Measurements from ENCODE around the gene PPIL6. TPM values are rescaled to one million over a fixed set of nuclear protein-coding genes. Genes with fewer than 3 reads are reported as not detected.

Gene PPIL6
- total RNA-seq, 3 donors from 2014 or later, result 0.67 to 5.5 (median 2.9) TPM

- Histone ChIP-seq H3K4me1 (ENCODE audit: low read depth) (peaks cover 46% of the 10 kb centered on the region), H3K4me3 (no peak overlapping the region), H3K36me3 (ENCODE audit: low read depth) (peaks cover 6% of the 10 kb centered on the region), H3K9me3 (no peaks in the 10 kb centered on the region)
- intact Hi-C loops (cut with DNase I, micrococcal nuclease), result no loop called here
- ATAC-seq (no peak), DNase-seq (no peak)
- no peak for TF ChIP-seq CTCF (IDR thresholded peaks at IDR 0.05)
Measured at GRCh38 chr6:109477725-109478124, 37.3 kb upstream of the PPIL6 start.

DNA sequence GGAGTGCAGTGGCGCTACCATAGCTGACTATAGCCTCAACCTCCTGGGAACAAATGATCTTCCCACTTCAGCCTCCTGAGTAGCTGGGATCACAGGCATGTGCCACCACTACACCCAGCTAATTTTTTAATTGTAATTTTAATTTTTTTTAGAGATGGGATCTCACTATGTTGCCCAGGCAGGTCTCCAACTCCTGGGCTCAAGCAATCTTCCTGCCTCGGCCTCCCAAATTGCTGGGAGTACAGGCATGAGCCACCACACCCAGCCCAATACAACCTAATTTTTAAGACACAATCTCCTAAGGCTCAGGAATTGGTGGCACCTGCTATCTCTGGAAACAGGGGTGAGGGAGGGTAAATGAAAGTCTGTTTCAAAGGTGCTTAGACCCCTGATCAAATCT, 36.8 kb upstream of the PPIL6 start:
- no peak overlapping the region for H3K4me3 ChIP-seq
- intact Hi-C loops (cut with DNase I, micrococcal nuclease), result no loop called here
- H3K36me3 ChIP-seq (ENCODE audit: low read depth), result peaks cover 6% of the 10 kb centered on the region
- no peak for TF ChIP-seq CTCF (IDR thresholded peaks at IDR 0.05)
- H3K4me1 ChIP-seq (ENCODE audit: low read depth), result peaks cover 45% of the 10 kb centered on the region
- H3K9me3 ChIP-seq, result no peaks in the 10 kb centered on the region
- no peak for ATAC-seq
- DNase-seq, result no peak

DNA sequence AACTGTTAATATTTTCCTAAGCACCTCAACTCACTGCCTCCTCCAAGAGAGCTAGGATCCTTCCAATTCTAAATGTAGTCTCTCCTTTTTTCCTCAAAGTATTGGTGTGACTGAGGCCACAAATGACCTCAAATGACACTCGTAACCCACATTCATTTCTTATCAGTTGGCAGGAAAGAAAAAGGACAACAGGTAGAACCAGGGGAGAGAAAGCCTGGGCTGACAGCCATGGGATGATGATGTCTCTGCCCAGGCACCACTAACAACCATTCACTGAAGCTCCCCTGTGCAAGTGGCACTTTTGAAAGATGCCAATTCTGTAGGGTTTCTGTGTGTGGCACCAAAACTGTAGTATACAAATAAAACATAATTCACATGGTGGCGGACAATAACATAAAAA, 35.2 kb upstream of the PPIL6 start:
- intact Hi-C loops (cut with DNase I, micrococcal nuclease), result no loop called here
- ATAC-seq, result no peak

GRCh38 chr6:109474995-109475394, 34.6 kb upstream of the PPIL6 start:
- Histone ChIP-seq H3K4me1 (ENCODE audit: low read depth) (peaks cover 25% of the 10 kb centered on the region), H3K9me3 (no peaks in the 10 kb centered on the region), H3K4me3 (no peak overlapping the region), H3K36me3 (ENCODE audit: low read depth) (peaks cover 6% of the 10 kb centered on the region)
- ATAC-seq (no peak), DNase-seq (no peak)
- intact Hi-C loops (cut with DNase I, micrococcal nuclease), result no loop called here
- no peak for TF ChIP-seq CTCF (IDR thresholded peaks at IDR 0.05)

More for the DNA sequence above, 35.2 kb upstream of the PPIL6 start:
- Histone ChIP-seq H3K9me3 (no peaks in the 10 kb centered on the region), H3K4me3 (no peak overlapping the region), H3K36me3 (ENCODE audit: low read depth) (peaks cover 6% of the 10 kb centered on the region), H3K4me1 (ENCODE audit: low read depth) (peaks cover 31% of the 10 kb centered on the region)
- no peak for DNase-seq
- no peak for TF ChIP-seq CTCF (IDR thresholded peaks at IDR 0.05)

DNA sequence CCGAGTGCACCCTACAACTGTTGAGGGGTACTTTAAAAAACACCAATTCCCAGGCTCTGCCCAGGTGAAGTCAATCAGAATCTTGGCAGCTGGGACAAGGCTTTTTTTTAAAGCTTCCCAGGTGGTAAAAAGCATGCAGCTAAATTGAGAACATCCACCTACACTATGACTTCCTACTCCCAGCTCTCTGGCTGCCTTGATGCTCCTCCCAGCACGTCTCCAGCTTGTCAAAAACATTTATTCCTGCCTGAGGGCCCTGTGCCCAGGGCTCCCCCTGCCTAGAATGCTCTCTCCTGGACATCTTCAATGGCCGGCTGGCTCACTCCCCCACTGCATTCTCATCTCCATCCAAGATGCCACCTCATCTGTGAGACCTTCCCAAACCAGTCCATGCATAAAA, 32.7 kb upstream of the PPIL6 start:
- Histone ChIP-seq H3K36me3 (ENCODE audit: low read depth) (peaks cover 6% of the 10 kb centered on the region), H3K9me3 (no peaks in the 10 kb centered on the region), H3K4me1 (ENCODE audit: low read depth) (peaks cover 8% of the 10 kb centered on the region), H3K4me3 (no peak overlapping the region)
- ATAC-seq, result no peak
- intact Hi-C loops (cut with DNase I, micrococcal nuclease), result no loop called here
- DNase-seq, result no peak
- no peak for TF ChIP-seq CTCF (IDR thresholded peaks at IDR 0.05)
